Stimulated activated CD8-positive, alpha-beta memory T cell treated with anti-CD3 and anti-CD28 coated beads, Interleukin-12 subunit alpha, Interleukin-12 subunit beta, amount 100 ng/mL, for 24 hours (primary cell): ENCODE results near the gene ROCK1.

ENCODE experiments used
- DNase-seq: peaks from one replicate; pipeline ENCODE4 v3.0.0-alpha.2; 2020; ENCODE audit errors: extremely low read depth

The ROCK1 gene

GRCh38 chr18:21105936-21106335, 5.7 kb downstream of the ROCK1 start:
- no peak for DNase-seq

DNA sequence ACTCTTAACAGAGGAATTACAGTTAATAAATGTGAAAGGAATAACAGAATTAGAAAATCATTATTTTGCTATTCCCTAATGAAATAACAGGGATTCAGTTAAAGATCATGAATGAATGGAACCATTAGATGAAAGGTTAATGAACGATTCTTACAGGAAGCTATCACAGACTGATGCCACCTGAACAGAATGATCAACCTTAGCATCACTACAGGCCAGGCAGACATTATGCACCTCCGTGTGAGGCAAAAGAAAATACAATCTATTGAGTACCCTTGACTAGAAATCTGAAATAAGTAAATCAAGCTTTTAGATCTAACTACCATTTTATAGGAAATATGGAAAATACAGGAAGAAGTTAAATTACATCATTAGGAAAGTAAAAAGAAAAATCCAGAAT, 10.4 kb downstream of the ROCK1 start:
- no peak for DNase-seq

DNA sequence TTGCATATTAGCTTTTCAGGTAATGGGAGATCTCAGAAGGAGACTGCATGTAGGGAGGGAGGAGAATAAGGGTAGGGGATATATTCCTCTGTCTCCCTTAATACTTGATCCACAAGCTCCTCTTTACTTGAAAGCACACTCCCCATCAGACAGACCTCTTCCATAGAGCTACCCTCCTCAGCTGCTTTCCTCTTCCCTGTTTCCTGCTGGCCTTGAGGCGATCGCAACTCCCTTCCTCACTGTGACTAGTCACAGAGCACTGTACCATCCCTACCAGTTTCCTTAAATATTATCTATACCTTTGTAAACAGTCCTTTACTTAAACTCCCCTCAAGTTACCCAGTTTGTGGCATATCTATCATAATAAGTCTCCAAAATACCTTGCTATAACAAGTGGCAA, 10.9 kb downstream of the ROCK1 start:
- DNase-seq = no peak

GRCh38 chr18:21100146-21100545, 11.5 kb downstream of the ROCK1 start:
- no peak for DNase-seq

DNA sequence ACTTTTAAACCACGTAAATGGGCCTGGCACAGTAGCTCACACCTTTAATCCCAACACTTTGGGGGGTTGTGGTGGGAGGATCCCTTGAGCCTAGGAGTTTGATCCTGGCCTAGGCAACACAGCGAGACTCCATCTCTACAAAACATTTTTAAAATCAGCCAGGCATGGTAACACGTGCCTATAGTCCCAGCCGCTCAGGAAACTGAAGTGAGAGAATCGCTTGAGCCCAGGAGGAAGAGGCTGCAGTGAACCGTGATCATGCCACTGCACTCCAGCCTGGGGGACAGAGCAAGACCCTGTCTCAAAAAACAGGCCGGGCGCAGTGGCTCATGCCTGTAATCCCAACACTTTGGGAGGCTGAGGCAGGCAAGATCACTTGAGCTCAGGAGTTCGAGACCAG, 12.2 kb downstream of the ROCK1 start:
- no peak for DNase-seq

- DNase-seq = no peak
Measured at GRCh38 chr18:21096760-21097159, 14.9 kb downstream of the ROCK1 start.

- no peak for DNase-seq
Measured at GRCh38 chr18:21093133-21093532, 18.5 kb downstream of the ROCK1 start.

- no peak for DNase-seq
Measured at GRCh38 chr18:21090680-21091079, 20.9 kb downstream of the ROCK1 start.

DNA sequence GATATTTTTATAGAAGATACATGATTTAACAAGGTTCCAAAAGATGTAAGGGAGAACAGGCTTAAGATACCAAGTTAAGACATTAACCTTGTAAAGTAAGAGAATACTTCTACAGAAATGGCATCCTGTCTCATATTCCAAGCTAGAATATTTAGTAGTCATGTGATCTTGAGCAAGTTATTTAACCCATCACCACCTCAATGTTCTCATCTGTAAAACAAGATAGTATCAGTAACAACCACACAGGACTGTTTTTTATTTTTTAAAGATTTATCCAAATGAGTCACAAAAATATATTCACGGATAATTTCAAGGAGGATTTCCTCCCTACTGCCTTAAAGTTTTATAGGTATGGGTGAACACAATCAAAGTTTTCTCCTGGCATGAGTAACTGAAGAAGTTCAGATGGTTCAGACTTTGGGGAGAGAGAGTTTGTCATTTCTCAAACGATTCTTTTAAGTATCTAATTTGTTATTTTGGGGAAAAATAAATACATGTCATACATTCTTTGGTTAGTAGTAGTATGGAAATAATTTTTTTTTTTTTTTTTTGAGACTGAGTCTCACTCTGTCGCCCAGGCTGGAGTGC, 25.9 kb downstream of the ROCK1 start:
- no peak for DNase-seq

GRCh38 chr18:21084511-21085078, 27.0 kb downstream of the ROCK1 start:
- DNase-seq = no peak

- DNase-seq = no peak
Measured at GRCh38 chr18:21083017-21083416, 28.6 kb downstream of the ROCK1 start.

- no peak for DNase-seq
Measured at GRCh38 chr18:21081426-21081825, 30.2 kb downstream of the ROCK1 start.

- no peak for DNase-seq
Measured at GRCh38 chr18:21080576-21080975, 31.0 kb downstream of the ROCK1 start.

DNA sequence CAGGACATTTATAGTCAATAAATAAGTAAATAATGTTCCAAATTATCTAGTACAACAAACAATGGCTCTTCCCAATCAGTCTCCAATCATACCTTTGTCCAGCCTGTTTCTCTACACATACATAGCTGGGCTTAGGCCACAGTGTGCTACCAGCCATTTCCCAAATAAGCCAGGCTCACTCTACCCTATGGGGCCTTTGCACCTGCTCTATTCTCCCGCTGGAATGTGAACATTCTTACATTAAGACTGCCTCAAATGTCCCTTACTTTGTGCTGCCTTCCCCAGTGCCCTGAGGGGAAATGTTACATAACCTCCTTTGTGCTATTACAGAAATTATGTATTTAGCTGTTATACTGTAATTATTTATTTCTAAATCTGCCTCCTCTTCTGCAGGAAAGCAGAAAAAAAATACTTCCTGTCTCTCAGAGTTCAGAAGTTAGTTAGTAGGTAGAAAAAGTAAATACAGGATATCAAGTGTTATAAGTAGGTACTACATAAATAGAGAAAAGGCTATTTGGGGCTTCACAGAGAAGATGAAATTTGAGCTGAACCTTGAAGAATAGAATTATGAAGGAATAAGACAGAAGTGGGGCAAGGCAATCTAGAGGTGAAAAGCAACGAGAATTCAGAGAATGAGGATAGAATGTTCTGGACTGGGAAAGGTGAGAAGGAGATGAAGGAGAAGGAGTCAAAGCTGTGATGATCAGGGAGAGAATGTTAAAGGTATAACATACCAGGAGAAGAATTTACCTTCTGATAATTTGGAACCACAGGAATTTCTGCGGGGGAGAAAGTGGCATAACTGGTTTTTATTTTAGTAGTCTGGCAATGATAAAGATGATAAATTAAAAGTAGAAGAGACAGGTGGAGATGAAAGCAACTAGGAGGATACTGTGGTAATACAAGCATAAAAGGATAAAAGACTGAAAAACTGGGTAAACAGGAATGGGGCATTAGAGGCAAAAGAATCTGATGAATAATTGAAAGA, 37.0 kb downstream of the ROCK1 start:
- DNase-seq = no peak

- no peak for DNase-seq
Measured at GRCh38 chr18:21073180-21073579, 38.4 kb downstream of the ROCK1 start.

DNA sequence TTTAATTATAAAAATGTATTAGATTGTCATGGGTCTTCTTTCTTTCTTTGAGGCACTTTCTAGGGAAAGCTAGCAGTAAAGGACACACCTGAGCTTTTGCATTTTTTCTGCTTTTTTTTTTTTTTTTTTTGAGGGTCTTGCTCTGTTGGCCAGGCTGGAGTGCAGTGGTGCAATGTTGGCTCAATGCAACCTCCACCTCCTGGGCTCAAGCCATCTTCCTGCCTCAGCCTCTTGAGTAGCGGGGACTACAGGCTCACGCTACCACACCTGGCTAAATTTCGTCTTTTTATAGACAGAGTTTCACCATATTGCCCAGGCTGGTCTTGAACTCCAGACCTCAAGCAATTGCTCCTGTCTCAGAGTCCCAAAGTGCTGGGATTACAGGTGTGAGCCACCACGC, 40.5 kb downstream of the ROCK1 start:
- no peak for DNase-seq

DNA sequence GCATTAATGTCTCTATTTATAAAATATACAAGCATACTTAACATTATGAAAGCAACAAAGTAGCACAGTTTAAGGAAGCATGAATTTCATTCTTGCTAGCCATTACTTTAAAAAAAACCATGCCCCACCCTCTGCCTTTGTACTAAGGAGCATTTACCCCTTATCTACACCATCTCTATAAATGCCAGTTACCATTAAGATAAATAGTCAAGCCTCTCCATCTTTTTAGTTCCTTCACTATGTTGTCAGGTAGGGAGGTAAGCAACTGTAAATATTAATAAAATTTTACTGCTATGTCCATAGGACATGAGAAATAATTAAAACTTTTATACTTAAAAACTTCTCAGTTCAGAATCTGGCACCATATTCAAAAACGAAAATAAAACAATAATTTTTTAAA, 42.1 kb downstream of the ROCK1 start:
- DNase-seq = no peak

- no peak for DNase-seq
Measured at GRCh38 chr18:21064347-21064746, 47.3 kb downstream of the ROCK1 start.

- no peak for DNase-seq
Measured at GRCh38 chr18:21063011-21063410, 48.6 kb downstream of the ROCK1 start.

GRCh38 chr18:21057112-21057511, 54.5 kb downstream of the ROCK1 start:
- no peak for DNase-seq

DNA sequence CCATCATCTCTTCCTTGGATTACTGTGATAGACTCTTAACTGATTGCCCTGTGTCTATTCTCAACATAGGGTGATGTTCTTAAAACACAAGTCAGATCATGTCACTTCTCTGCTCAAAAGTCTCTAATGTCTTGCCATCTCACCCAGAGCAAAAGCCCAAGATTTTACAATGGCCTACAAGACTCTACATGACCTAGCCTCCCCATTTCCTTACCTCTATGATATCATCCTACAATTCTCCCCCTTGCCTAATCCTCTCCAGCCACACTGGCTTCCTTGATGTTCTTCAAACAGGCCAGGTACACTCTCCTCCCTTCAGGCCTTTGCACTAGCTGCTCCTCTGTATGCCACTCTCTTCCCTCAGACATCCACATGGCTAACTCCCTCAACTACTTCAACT, 55.1 kb downstream of the ROCK1 start:
- no peak for DNase-seq

DNA sequence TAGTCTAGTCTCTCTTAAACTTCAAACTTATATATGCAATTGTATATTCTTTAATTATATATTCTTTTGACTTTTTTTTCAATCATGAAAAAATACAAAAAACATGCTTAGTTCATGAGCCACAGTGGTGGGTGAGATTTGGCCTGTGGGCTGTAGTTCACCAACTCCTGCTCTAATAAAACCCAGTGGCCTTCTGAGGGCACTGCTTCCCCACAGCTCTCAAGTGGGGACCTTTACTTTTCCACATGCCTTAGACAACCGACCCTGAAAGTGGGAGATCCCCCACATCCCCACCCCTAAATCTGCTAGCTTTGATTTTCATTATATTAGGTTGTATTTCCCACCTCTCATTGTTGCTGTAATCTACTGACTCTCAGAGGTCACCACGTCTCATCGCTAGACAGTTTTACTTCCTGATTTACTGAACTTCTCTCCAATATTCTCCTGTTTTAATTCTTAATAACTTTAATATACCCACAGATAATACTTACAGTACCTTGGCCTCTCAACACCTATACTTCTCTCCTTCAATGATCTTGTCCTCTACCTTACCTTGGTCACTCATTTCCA, 57.3 kb downstream of the ROCK1 start:
- DNase-seq = no peak

- no peak for DNase-seq
Measured at GRCh38 chr18:21053127-21053526, 58.5 kb downstream of the ROCK1 start.
